ENCODE measurements around the gene PER1. TPM values are rescaled to one million over a fixed set of nuclear protein-coding genes. Genes with fewer than 3 reads are reported as not detected.

Gene PER1
- total and polyA plus RNA-seq, 2 of the 4 experiments (the other 2 are of a cell fraction) = 3.4 to 10.5 TPM

DNA sequence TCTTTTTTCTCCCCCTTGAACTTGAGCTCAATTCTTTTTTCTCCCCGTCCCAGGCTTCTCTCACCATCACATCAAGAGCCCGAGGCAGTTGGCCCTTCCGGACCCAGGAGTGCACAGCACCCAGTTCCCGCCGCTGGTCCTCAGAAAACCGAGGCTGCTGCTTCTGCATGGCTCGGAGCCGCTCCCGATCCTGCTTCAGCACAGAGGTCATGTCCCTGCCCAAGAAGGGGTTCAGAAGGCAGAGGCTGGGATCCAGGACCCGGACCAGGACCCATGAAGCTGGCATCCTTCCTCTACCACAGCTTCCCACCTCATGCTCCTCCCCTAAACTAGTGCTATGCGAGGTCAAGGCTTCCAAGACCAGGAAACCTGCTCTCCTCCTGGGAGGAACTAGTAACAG is 10.5 kb downstream of the PER1 start:
- no peak overlapping the region for H2AK9ac ChIP-seq (replicated peaks; ENCODE audit: low read depth, low read length, poor library complexity)
- H2BK15ac ChIP-seq (ENCODE audit: low read depth, low read length) = no peak overlapping the region
- no peaks in the 10 kb centered on the region for H3K9me3 ChIP-seq (ENCODE audit: control insufficient read depth, insufficient read depth, low read length)
- H3K79me1 ChIP-seq (ENCODE audit: low read depth in 1 of 2, low read length in 2 of 2) = no peaks in the 10 kb centered on the region
- dilution Hi-C loops (cut with HindIII; ENCODE audit: low sequenced_read_pairs, unreplicated experiment) (no loop called here), intact Hi-C loops (cut with micrococcal nuclease) (no loop called here), in situ Hi-C loops (cut with MboI; ENCODE audit: low sequenced_read_pairs) (no loop called here)
- no peak overlapping the region for H3K4me2 ChIP-seq (ENCODE audit: low read depth, low read length)
- no peak overlapping the region for H4K5ac ChIP-seq (ENCODE audit: low read depth, low read length)
- no peaks in the 10 kb centered on the region for H3K27me3 ChIP-seq (ENCODE audit: control insufficient read depth, insufficient read depth, low read length)
- no peak overlapping the region for H3K27ac ChIP-seq (ENCODE audit: insufficient read depth, low read length)
- H2BK120ac ChIP-seq (ENCODE audit: low read depth, low read length) = no peak overlapping the region
- ChIA-PET POLR2A (ENCODE audit: unreplicated experiment) (no interaction called here), CTCF (interaction anchor here (0.6 kb wide), 1 partner anchor 9 kb away, joined by 3 read pairs; no protein-coding TSS in a partner anchor)
- H2BK5ac ChIP-seq (ENCODE audit: low read depth, low read length, poor library complexity, severe bottlenecking) = no peak overlapping the region
- H2AFZ ChIP-seq (replicated peaks; ENCODE audit: low read length, poor library complexity) = no peak overlapping the region
- H3K9me1 ChIP-seq (ENCODE audit: insufficient read depth, low read length) = peaks cover 10% of the 10 kb centered on the region
- no peak for TF ChIP-seq MAZ (IDR thresholded peaks at IDR 0.05; ENCODE audit: borderline replicate concordance, low read depth, low read length)
- no peak overlapping the region for H4K8ac ChIP-seq (ENCODE audit: low read depth in 2 of 2, low read length in 2 of 2)
- H3K18ac ChIP-seq (ENCODE audit: low read depth, low read length) = no peak overlapping the region
- no peak overlapping the region for H2AK5ac ChIP-seq (ENCODE audit: low read depth, low read length)
- ATAC-seq (ENCODE audit: low read depth) = no peak
- H4K20me1 ChIP-seq (ENCODE audit: insufficient read depth, low read length) = peaks cover 8% of the 10 kb centered on the region
- H3K4ac ChIP-seq (ENCODE audit: low read depth, low read length) = no peak overlapping the region
- DNase-seq = no peak
- BruUV-seq (replicated peaks) = no TSS peak
- H3K9ac ChIP-seq (ENCODE audit: low read depth, low read length) = no peak overlapping the region
- H3K23ac ChIP-seq (ENCODE audit: low read depth, low read length) = no peak overlapping the region
- H3K14ac ChIP-seq (replicated peaks; ENCODE audit: low read depth, low read length) = no peak overlapping the region
- H3K56ac ChIP-seq (ENCODE audit: extremely low read depth, insufficient read depth, low read length) = no peak overlapping the region
- no peak overlapping the region for H3K4me3 ChIP-seq (ENCODE audit: insufficient read depth, low read depth, low read length)
- 91% methylated on average over 7 of the region's 11 CpGs; no CpG with 5 or more reads in 1 of the 2 experiments for WGBS, 2 experiments (ENCODE audit: extremely low coverage in 2 of 2, insufficient read length in 1 of 2)
- peaks cover 41% of the 10 kb centered on the region for H3K36me3 ChIP-seq (ENCODE audit: control insufficient read depth, insufficient read depth, low read length)
- H4K91ac ChIP-seq (ENCODE audit: insufficient read depth, low read depth, low read length) = no peak overlapping the region
- no peak overlapping the region for H2BK20ac ChIP-seq (ENCODE audit: low read depth, low read length)
- H3K4me1 ChIP-seq (ENCODE audit: control insufficient read depth, insufficient read depth, low read length) = peaks cover 2% of the 10 kb centered on the region; the same call in 1 of the 2 replicates

Measured in IMR-90 (cell line).